ENCODE data around the gene FANCC.

- TF ChIP-seq CTCF (IDR thresholded peaks at IDR 0.05) (no peak), POLR2A (IDR thresholded peaks at IDR 0.05) (no peak)
Measured at GRCh38 chr9:95083086-95083768, 234.3 kb downstream of the FANCC start.
